AG10803 (cell line): Measurements from ENCODE around the gene MED26.
A peak's percentile ranks its signal among the peaks of the same experiment; 100 is the strongest.

ENCODE experiments used
- DNase-seq: peaks from one replicate; pipeline ENCODE4 v3.0.0; 2010; ENCODE audit warnings: low read depth
- H3K4me3 ChIP-seq: 2 replicates; pipeline ENCODE4 v1.5.1; 2011; ENCODE audit warnings: mild to moderate bottlenecking, low read length, control low read depth
- TF ChIP-seq, protein P1 (sequence below): conservative IDR thresholded peaks from 2 replicates; pipeline ENCODE4 v1.5.1; 2011; ENCODE audit warnings: mild to moderate bottlenecking, low read length, control low read depth, inconsistent platforms

MED26 gene

GRCh38 chr19:16649734-16650133 is 21.7 kb upstream of the MED26 start:
- TF ChIP-seq, protein P1, sequence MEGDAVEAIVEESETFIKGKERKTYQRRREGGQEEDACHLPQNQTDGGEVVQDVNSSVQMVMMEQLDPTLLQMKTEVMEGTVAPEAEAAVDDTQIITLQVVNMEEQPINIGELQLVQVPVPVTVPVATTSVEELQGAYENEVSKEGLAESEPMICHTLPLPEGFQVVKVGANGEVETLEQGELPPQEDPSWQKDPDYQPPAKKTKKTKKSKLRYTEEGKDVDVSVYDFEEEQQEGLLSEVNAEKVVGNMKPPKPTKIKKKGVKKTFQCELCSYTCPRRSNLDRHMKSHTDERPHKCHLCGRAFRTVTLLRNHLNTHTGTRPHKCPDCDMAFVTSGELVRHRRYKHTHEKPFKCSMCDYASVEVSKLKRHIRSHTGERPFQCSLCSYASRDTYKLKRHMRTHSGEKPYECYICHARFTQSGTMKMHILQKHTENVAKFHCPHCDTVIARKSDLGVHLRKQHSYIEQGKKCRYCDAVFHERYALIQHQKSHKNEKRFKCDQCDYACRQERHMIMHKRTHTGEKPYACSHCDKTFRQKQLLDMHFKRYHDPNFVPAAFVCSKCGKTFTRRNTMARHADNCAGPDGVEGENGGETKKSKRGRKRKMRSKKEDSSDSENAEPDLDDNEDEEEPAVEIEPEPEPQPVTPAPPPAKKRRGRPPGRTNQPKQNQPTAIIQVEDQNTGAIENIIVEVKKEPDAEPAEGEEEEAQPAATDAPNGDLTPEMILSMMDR: no peak
- H3K4me3 ChIP-seq: no peak overlapping the region
- DNase-seq: peak; percentile 24

DNA sequence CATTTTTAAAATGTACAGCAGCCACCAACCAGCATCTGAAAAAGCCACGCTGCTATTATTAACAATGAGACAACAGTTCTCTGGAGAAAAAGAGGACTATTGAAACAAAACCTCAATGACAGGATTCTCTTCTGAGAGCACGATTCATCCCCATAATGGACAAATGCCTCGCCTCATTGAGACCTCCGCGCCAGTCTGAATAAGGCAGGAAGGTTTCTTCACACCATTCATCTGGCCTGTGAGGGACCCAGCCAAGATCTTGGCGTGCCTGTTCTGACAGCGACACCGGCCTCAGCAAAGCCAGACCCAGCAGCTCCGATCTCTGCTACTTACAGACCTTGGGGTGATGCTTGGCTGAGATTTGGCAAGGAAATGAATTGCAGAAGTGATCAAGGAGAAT is 17.1 kb upstream of the MED26 start:
- TF ChIP-seq, protein P1: no peak
- DNase-seq: no peak
- no peak overlapping the region for H3K4me3 ChIP-seq

GRCh38 chr19:16641695-16642094 is 13.7 kb upstream of the MED26 start:
- DNase-seq: no peak
- TF ChIP-seq, protein P1: no peak
- no peak overlapping the region for H3K4me3 ChIP-seq

- TF ChIP-seq, protein P1: no peak
- no peak for DNase-seq
Observed at GRCh38 chr19:16640951-16641350, 12.9 kb upstream of the MED26 start.

GRCh38 chr19:16638666-16639065 is 10.7 kb upstream of the MED26 start:
- H3K4me3 ChIP-seq: no peak overlapping the region
- TF ChIP-seq, protein P1: no peak
- no peak for DNase-seq

More at GRCh38 chr19:16640951-16641350, 12.9 kb upstream of the MED26 start:
- no peak overlapping the region for H3K4me3 ChIP-seq

GRCh38 chr19:16637535-16637934 is 9.5 kb upstream of the MED26 start:
- H3K4me3 ChIP-seq: no peak overlapping the region
- DNase-seq: no peak
- TF ChIP-seq, protein P1: no peak

DNA sequence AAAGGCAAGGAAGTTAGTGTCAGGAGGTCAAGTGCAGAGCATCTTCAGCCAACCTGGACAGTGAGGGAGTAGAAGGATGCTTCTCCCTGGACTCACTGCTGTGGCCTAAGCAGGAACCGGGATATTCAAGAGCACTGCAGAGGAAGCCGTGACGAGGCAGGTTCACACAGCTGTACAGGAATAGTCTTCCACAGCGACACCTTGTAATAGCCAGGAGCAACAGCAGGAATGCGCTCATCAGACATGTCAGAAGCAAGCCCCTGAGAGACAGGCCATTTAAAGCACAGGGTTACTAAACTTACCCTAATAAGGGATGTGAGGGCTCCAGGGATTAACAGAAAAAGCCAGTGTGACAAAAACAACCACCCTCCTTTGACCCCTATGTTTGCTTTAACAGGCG is 3.5 kb upstream of the MED26 start:
- no peak for DNase-seq
- no peak overlapping the region for H3K4me3 ChIP-seq
- TF ChIP-seq, protein P1: no peak
